LNCaP clone FGC (cell line): ENCODE measurements around the gene ZNF586.
A peak's percentile ranks its signal among the peaks of the same experiment; 100 is the strongest.
"Not testable (repeated sequence)": the region's sequence is repeated elsewhere in the genome, so short reads cannot be mapped to it uniquely, and the experiment has no call there.

Source experiments
- DNase-seq: peaks from one replicate; pipeline ENCODE4 v3.0.0-alpha.2; 2011; ENCODE audit warnings: low read depth
- H3K4me3 ChIP-seq: 2 replicates; pipeline ENCODE4 v1.5.1; 2011; ENCODE audit warnings: mild to moderate bottlenecking, low read depth, low read length, control low read depth
- CTCF ChIP-seq: IDR thresholded peaks from 2 replicates; pipeline ENCODE4 v1.5.1; 2012; ENCODE audit warnings: mild to moderate bottlenecking; ENCODE audit not compliant: control insufficient read depth, insufficient read depth; ENCODE audit errors: extremely low read depth

ZNF586 gene

GRCh38 chr19:57800696-57801095, 31.2 kb downstream of the ZNF586 start:
- DNase-seq, result no peak
- no peak for TF ChIP-seq CTCF
- H3K4me3 ChIP-seq, result no peak overlapping the region

- no peak for TF ChIP-seq CTCF
- no peak overlapping the region for H3K4me3 ChIP-seq
- DNase-seq, result no peak
Measured at GRCh38 chr19:57802269-57802668, 32.8 kb downstream of the ZNF586 start.

- no peak for DNase-seq
- TF ChIP-seq CTCF, result no peak
- H3K4me3 ChIP-seq, result peak overlapping the region; percentile 51
Measured at GRCh38 chr19:57803265-57803593, 33.8 kb downstream of the ZNF586 start.

- no peak for TF ChIP-seq CTCF
- peak overlapping the region; percentile 51 for H3K4me3 ChIP-seq
- DNase-seq, result no peak
Measured at GRCh38 chr19:57803594-57804325, 34.3 kb downstream of the ZNF586 start.

- no peak for DNase-seq
- no peak overlapping the region for H3K4me3 ChIP-seq
- TF ChIP-seq CTCF, result no peak
Measured at GRCh38 chr19:57807541-57807940, 38.1 kb downstream of the ZNF586 start.

GRCh38 chr19:57810410-57811295, 41.2 kb downstream of the ZNF586 start:
- H3K4me3 ChIP-seq, result not testable (repeated sequence)
- DNase-seq, result peak; percentile 79

- DNase-seq, result no peak
- no peak overlapping the region for H3K4me3 ChIP-seq
- TF ChIP-seq CTCF, result no peak
Measured at GRCh38 chr19:57812226-57812625, 42.8 kb downstream of the ZNF586 start.

- DNase-seq, result not testable (repeated sequence)
- peak overlapping the region; percentile 99 for H3K4me3 ChIP-seq
Measured at GRCh38 chr19:57812975-57813820, 43.7 kb downstream of the ZNF586 start.
